Fibroblast of the aortic adventitia (primary cell): ENCODE measurements around the gene SPART. TPM values are rescaled to one million over a fixed set of nuclear protein-coding genes. Genes with fewer than 3 reads are reported as not detected.
"Not testable (repeated sequence)": the region's sequence is repeated elsewhere in the genome, so short reads cannot be mapped to it uniquely, and the experiment has no call there.

Source experiments
- DNase-seq: peaks from one replicate; pipeline ENCODE4 v3.0.0-alpha.2; 2010; ENCODE audit warnings: low read depth
- H3K4me3 ChIP-seq: 2 replicates; pipeline ENCODE4 v1.5.1; 2011; ENCODE audit warnings: low read depth, mild to moderate bottlenecking, control low read depth, low read length, moderate library complexity
- total RNA-seq: library from RNA; depleted of rRNA; stranded (reverse); fragments of >200 nt; gene quantifications from 2 replicates; pipeline ENCODE4 v1.2.3, GENCODE V29; 2012; ENCODE audit warnings: low replicate concordance
- TF ChIP-seq, protein P1 (sequence below): IDR thresholded peaks from 2 replicates; pipeline ENCODE4 v1.5.1; 2011; ENCODE audit warnings: mild to moderate bottlenecking, low read length, control low read depth, inconsistent platforms; ENCODE audit not compliant: insufficient read depth

The SPART gene
- total RNA-seq, 1 donor, result 95.4 TPM

DNA sequence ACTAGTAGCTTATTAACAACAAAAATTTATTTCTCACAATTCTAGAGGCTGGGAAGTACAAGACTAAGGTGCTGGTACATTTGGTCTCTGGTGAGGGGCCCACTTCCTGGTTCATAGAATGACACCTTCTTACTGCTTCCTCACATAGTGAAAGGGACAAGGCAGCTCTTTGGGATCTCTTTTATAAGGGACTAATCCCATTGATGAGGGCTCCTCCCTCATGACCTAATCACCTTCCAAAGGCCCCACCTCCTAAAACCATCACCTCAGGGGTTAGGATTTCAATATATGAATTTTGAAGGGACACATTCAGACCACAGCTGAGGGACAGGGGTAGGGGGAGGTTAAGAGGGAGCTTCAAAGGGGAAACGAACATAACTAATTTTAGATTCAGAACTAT lies 20.3 kb downstream of the SPART start:
- DNase-seq, result no peak
- no peak overlapping the region for H3K4me3 ChIP-seq
- TF ChIP-seq, protein P1, sequence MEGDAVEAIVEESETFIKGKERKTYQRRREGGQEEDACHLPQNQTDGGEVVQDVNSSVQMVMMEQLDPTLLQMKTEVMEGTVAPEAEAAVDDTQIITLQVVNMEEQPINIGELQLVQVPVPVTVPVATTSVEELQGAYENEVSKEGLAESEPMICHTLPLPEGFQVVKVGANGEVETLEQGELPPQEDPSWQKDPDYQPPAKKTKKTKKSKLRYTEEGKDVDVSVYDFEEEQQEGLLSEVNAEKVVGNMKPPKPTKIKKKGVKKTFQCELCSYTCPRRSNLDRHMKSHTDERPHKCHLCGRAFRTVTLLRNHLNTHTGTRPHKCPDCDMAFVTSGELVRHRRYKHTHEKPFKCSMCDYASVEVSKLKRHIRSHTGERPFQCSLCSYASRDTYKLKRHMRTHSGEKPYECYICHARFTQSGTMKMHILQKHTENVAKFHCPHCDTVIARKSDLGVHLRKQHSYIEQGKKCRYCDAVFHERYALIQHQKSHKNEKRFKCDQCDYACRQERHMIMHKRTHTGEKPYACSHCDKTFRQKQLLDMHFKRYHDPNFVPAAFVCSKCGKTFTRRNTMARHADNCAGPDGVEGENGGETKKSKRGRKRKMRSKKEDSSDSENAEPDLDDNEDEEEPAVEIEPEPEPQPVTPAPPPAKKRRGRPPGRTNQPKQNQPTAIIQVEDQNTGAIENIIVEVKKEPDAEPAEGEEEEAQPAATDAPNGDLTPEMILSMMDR, result no peak

DNA sequence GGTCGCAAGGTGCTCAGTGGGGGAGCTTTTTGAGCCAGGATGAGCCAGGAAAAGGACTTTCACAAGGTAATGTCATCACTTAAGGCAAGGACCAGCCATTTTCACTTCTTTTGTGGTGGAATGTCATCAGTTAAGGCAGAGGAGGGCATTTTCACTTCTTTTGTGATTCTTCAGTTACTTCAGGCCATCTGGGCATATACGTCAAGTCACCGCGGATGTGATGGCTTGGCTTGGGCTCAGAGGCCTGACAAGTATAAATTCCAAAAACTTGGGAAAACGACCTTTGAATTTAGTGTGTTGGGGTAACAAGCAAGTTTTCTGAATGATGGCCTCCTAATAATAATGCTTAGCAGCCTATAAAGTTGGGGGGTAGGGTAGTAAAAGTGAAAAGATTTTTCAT lies 21.3 kb downstream of the SPART start:
- not testable (repeated sequence) for H3K4me3 ChIP-seq, DNase-seq

DNA sequence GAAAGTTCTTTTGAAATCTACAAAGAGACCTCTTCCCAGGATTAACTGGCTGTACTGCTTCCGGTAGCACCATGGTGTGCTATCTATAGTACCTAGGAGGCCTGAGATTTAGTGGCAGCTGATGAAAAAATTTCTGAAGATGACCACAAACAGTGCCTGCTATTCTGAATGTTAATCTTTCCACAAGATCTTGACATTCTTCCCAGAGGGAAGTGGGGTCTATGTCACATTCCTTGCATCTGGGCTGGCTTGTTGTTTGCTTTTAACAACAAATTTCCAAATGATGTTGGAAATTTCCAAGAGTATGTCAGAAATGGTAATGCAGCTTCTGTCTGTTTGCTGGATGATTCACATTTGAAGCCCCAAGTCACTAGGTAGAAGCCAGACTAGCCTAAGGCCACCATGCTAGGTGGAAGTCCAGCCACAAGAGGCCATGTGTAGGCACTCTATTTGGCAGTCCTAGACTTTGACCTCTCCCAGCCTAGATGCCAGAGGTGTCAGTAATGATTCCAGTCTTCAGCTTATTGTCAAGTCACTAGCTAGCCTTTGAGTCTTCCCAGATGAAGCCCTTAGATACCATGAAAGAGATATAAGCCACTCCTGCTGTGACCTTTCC lies 22.1 kb downstream of the SPART start:
- TF ChIP-seq, protein P1, result no peak
- no peak overlapping the region for H3K4me3 ChIP-seq
- no peak for DNase-seq

DNA sequence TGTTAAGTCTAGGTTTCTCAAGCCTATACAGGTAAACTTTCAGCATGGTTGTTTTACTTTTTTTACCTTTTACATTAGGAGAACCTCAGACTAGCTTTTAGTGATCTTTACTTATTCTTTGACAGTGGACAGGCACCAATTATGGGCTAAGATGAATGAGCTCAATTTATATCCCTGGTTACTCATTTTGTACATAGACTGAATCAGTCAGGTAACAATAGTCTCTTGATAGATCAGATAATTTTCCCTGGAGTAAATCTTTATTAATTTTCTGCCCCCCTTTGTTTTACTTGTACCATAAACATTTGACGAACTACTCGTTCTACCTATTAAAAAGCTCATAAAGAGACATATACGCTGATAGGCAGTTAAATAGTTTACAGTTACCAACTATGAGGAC lies 22.8 kb downstream of the SPART start:
- H3K4me3 ChIP-seq, result no peak overlapping the region
- DNase-seq, result no peak
- TF ChIP-seq, protein P1, result no peak

DNA sequence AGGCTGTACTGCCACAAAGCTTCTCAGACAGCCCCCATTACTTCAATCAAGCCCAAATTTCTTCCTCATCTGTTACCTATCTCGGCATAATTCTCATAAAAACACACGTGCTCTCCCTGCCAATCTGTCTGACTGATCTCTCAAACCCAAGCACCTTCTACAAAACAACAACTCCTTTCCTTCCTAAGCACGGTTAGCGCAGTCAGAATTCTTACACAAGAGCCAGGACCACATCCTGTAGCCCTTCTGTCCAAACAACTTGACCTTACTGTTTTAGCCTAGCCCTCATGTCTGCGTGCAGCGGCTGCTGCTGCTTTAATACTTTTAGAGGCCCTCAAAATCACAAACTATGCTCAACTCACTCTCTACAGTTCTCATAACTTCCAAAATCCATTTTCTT lies 26.4 kb downstream of the SPART start:
- not testable (repeated sequence) for DNase-seq

DNA sequence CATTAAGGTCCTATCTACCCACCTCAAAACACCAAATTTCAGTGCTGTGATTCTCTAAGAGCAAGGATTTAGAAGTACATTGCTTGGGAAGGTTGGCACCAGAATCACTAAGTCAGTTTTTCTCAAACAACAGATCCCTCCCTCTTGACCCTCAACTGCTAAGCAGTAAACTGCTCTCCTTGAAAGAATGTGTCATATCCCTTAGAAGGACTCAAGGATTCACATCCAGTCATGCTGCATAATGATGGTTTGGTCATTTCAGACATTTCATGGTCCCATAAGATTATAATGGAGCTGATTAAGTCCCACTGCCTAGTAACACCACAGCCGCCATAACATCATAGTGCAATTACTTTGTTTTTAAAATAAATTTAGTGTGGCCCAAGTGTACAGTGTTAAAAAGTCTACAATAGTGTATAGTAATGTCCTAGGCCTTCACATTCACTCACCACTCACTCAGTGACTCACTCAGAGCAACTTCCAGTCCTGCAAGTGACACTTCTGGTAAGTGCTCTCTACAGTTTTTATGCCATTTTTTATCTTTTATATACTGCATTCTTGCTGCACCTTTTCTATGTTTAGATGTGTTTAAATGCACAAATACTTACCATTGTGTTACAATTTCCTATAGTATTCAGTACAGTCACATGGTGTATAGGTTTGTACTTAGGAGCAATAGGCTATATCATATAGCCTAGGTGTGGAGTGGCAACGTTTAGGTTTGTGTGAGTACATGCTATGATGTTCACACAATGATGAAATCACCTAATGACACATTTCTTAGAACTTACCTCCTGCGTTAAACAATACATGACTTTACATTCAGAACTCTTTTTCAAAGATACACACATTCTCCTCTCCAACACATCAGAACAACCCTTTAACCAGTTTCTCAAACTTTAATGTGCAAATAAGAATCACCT lies 32.9 kb downstream of the SPART start:
- no peak overlapping the region for H3K4me3 ChIP-seq
- TF ChIP-seq, protein P1, result no peak
- no peak for DNase-seq

More for the DNA sequence above, 26.4 kb downstream of the SPART start:
- not testable (repeated sequence) for H3K4me3 ChIP-seq

DNA sequence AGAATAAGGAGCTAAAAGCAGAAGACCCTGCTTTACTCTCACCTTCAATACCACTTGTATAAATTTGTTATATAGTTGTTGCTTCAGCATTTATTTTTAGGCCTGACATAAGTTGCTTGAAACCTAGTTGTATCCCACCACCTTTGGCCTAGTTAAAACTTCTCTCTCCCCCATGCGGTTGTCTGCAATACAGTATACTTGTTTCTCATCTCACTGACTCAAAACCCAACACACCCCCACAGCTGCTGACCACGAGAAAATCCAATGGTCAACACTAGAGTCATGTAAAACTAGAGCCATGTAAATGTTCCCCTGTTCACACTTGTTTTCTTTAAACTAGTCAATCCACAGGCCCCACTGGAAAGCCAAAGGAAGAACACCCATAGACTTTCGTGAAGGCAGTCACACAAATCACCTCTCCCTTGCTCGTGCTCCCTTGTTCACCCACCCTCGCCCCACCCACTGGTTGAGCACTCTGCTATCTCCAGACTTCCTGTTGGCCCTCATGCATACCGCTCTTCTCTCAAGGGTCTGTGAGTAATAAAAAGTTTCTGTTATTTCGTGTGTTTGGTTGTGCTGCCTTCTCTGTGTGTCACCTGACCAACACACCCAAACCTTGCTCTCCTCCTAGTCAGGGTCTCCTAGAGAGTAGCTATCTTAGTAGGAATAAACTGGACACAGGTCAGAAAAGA lies 35.6 kb downstream of the SPART start:
- DNase-seq, result no peak
- TF ChIP-seq, protein P1, result no peak
- H3K4me3 ChIP-seq, result no peak overlapping the region
